Epithelial cell of alveolus of lung (primary cell): ENCODE data around the gene CCDC197. TPM values are rescaled to one million over a fixed set of nuclear protein-coding genes. Genes with fewer than 3 reads are reported as not detected.

Experiments
- total RNA-seq: library from RNA; depleted of rRNA; stranded (reverse); fragments of >200 nt; gene quantifications from 2 replicates; pipeline ENCODE4 v1.2.1, GENCODE V29; 2015

The CCDC197 gene
- not detected in 2 replicates for total RNA-seq

DNA sequence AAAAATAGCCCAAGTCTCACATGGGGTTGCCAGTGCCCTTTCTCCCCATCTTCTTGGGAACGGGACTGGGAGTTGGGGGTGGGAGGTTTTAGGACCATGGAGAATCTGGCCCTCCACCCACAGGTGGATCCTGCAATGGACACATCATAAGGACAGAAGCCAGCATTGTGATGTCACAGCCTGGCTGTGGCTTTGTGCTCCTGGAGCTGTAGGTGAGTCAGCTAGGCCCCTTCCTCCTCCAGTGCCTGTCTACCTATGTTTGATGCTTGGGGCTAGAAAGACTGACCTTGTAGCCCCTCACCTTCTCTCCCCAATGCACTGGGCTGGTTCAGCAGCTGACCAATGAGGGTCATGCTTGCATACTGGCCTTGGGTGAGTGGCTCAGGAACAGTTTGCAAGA, at the start of gene CCDC197:
TSS of gene CCDC197 (plus strand) at position 220 of the 400 bp plus-strand sequence. CDS start 831 bp downstream, outside the sequence.

DNA sequence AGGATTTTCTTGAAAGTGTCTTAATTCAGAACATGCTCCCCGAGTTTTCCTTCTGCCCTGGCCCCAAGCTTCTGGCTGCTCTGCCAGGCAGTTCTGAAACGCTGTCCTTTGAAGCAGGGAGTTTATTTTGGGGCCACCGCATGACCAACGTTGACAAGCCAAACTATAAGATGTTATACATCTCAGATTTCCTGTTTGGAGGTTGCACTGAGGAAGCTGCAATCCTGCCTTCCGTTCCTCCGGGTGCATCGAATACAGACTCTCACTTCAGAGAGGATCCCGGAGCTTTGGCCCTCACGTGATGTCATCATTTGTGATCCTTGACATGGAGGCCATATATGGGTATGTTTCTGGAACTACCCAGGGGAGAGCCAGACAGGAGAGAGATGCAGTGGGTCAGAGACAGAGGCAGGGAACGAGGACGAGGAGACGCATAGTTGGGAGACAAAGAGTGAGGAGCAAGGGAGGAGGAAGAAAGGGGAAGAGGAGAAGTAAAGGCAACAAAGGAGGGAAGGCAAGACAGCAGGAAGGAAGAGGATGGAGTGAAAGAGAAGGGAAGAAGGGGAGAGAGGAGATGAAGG, 20.5 kb upstream of the CCDC197 start, which contains the start of gene ASB2:
TSS of gene ASB2 (minus strand) at position 94 of the 581 bp plus-strand sequence. CDS start 12,031 bp downstream, outside the sequence.

DNA sequence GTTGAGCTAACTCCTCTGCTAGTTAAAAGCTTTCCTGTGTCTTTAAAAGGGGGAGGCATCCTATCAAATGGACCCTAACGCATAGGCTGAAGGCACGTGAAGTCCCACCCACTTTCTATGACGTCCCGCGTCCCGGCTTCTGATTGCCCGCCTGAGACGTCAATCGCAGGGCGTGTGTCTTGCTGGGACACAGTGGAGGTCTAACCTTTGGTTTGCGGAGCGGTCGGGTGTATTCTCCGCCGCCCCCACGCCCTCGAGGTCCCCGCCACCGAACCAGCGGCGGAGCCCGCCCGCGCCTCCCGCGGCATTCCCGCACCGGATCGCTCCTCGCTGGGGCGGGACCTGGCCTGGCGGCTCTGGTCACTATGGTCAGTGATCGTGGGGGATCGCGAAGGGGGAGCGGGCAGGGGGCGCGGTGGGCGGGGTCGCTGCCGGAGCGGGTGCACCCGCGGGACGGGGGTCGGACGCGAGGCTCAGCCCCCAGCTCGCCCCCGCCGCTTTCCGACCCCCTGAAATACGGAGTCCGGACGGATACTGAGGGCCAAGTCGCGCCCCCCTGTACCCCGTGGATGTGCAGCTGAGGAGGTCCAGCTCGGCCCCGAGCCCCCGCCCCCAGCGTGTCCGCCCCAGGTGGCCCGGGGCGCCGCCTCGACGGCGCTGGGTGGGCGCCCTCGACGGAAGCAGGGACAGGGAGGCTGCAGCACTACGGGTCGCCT, 29.2 kb downstream of the CCDC197 start, which contains the start of gene OTUB2:
TSS of gene OTUB2 (plus strand) at position 168 of the 716 bp plus-strand sequence. CDS start at position 366, 198 bp downstream.

Other genes with a start within 250 kb of the CCDC197 start
- not detected in 2 replicates for gene PRIMA1, start 208.8 kb upstream of the CCDC197 start, total RNA-seq
- not detected in 2 replicates for gene FAM181A, start 70.0 kb upstream of the CCDC197 start, total RNA-seq
- gene ASB2, start 20.7 kb upstream of the CCDC197 start, total RNA-seq = 0.13 TPM in 1 of 2 replicates, not detected in the other
- 0.48 and 3.2 TPM in 2 replicates for gene OTUB2, start 29.0 kb downstream of the CCDC197 start, total RNA-seq
- gene DDX24, start 83.9 kb downstream of the CCDC197 start, total RNA-seq = 95.9 and 147 TPM in 2 replicates
- 9.6 and 28.6 TPM in 2 replicates for gene IFI27L1, start 84.0 kb downstream of the CCDC197 start, total RNA-seq
- gene IFI27, start 113.4 kb downstream of the CCDC197 start, total RNA-seq = 37.6 TPM in 1 of 2 replicates, not detected in the other
- 47.2 and 328 TPM in 2 replicates for gene IFI27L2, start 132.3 kb downstream of the CCDC197 start, total RNA-seq
- gene PPP4R4, start 177.0 kb downstream of the CCDC197 start, total RNA-seq = 1.6 and 8.5 TPM in 2 replicates